Measurements from ENCODE around the gene DNASE2.

The DNASE2 gene

DNA sequence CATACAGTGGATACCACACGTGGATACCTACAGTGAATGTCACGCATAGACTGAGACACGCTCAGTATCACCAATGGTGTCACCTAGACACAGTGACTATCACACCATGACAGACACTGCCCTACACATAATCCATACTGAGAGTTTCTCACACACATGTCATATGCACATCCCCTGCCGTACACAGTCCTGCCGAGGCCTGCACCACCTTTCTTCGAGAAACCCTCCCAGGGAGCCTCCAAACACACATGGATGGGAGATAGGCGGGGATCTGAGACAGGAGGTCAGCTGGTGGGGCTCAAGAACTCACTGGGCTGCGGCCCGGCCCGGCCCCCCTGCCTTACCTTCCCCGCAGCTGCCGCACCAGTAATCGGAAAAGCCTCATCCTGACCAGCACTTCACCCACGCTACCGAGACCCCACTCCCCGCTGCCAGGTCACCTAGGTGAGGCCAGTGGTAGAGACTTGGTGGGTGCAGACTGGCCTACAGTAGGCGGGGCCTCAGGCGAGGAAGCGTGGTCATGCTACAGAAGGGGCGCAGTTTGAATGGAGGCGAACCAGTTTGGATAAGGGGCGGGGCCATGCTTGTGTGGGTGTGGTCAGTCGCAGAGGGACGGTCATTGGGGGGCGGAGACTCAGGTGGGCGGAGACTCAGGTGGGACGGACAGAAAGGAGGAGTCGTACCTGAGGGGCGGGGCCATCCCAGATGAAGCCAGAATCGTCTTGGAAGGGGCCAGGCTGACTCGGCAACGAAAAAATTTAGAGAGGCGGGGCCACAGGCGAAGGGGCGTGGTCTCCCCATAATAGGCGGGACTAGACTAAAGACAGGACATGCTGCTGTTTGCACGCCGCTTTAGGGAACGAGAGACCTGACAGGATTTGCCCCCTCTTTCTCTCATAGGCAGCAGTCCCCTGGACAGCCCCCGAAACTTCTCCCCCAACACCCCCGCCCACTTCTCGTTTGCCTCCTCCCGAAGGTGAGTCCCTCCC, 40.9 kb downstream of the DNASE2 start:
- H3K4me3 ChIP-seq (ENCODE audit: low read depth, low read length), result peak overlapping the region; percentile 12; the same call in 1 of the 2 replicates
- TF ChIP-seq, protein P1, sequence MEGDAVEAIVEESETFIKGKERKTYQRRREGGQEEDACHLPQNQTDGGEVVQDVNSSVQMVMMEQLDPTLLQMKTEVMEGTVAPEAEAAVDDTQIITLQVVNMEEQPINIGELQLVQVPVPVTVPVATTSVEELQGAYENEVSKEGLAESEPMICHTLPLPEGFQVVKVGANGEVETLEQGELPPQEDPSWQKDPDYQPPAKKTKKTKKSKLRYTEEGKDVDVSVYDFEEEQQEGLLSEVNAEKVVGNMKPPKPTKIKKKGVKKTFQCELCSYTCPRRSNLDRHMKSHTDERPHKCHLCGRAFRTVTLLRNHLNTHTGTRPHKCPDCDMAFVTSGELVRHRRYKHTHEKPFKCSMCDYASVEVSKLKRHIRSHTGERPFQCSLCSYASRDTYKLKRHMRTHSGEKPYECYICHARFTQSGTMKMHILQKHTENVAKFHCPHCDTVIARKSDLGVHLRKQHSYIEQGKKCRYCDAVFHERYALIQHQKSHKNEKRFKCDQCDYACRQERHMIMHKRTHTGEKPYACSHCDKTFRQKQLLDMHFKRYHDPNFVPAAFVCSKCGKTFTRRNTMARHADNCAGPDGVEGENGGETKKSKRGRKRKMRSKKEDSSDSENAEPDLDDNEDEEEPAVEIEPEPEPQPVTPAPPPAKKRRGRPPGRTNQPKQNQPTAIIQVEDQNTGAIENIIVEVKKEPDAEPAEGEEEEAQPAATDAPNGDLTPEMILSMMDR (IDR thresholded peaks at IDR 0.05; ENCODE audit: low read depth, low read length), result no peak

DNA sequence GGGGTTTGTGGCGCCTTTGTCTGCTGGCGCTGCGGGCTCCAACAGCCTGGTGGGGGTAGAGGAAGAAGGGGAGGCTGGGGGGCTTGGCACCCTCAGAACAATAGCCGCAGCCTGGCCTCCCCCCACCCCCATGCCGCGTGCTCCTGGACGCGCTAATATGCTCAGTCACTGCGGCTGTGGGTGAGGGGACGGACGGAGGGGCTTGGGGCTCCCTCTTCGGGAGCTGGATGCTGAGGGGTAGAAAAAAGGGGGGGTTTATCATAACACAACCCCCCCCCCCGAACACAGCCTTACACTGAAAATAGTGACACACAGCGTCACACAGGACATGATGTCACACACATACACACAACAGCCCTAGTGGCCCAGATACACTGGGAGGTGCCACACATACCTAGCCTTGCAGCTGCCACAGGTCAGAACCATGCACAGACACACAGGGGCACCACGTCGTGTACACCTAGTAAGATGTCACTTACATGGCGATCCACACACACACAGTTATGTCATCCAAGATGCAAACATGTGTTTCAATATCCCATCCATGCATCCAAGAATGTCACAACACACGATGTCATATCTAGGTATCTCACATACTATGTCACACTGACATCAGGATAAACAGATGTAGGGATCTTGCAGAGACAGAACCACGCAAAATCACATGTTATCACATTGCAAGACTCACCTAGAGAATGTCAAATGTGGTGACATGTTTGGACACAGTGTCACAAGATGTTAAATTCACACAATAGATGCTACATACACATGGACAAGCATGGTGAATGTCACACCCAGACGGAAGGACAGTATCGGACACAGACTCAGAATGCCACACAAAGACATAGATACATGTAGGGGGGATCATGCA, 42.1 kb downstream of the DNASE2 start:
- TF ChIP-seq, protein P1 (IDR thresholded peaks at IDR 0.05; ENCODE audit: low read depth, low read length), result no peak
- no peak overlapping the region for H3K4me3 ChIP-seq (ENCODE audit: low read depth, low read length)

DNA sequence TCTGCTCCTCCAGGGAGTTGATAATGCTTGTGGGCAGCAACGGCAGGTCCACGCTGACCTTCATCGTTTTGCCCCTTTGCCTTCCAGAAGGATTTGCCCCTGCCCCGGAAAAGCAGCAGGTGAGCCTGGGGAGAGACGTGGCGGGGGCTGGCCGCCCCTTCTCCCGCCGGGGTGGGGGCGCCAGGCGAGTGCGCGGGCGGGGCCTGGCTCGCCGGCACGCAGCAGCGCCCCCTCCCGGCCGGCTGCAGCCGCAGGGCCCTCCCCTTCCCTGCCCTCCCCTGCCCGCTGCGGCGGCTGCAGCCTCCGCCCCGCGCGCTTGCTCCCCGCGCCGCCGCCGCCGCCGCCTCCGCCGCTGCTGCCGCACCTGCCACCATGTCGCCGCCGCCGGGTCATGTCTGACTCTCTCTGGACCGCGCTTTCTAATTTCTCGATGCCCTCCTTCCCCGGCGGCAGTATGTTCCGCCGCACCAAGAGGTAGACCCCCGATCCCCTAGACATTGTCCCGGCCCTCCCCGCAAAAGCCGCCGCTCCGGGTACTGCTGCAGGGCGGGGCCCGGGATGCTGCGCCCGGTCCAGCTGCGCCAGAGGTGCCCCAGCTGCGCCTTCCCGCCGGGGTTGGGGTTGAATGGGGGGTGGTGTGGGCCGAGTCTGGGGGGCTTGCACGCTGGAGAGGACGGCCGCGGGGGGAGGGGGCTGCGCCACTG, 42.9 kb downstream of the DNASE2 start, which contains the start of gene MAST1:
TSS of gene MAST1 (plus strand) at position 334 of the 704 bp plus-strand sequence. CDS start at position 392, 58 bp downstream.
- H3K4me3 ChIP-seq (ENCODE audit: low read depth, low read length), result peak within 1 kb of the TSS; percentile 35
- TF ChIP-seq, protein P1 (IDR thresholded peaks at IDR 0.05; ENCODE audit: low read depth, low read length), result no peak

DNA sequence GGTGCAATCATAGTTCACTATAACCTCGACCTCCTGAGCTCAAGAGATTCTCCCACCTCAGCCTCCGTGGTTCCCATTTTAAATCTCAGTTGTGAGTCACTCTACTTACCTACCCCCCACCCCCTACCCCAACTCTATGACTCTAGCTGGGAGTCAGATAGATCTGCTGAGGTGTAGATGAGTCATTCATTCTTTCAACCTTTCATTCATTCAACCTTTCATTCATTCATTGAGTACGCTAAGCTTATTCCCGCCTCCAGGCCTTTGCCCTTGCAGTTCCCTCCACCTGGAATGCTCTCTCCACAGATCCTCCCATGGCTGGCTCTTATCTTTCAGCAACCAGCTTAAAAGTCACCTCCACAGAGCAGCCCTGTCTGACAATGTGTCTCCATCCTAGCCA, 44.0 kb downstream of the DNASE2 start:
- TF ChIP-seq, protein P1 (IDR thresholded peaks at IDR 0.05; ENCODE audit: low read depth, low read length), result no peak
- no peak overlapping the region for H3K4me3 ChIP-seq (ENCODE audit: low read depth, low read length)

DNA sequence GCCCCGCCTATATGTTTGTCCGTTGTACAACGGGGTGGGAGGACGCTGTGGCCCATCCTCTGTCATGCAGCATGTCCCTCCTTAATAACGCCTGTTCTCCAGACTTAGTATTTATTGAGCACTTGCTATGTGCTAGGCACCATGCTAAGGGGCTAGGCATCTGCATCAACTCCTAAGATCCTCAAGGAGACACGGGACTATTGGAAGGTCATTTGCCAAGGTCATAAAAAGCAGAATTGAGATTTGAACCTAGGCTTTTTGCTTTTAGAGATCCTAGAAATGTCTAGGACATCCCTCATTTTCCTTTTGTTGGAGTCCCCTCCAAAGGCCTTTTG, 44.8 kb downstream of the DNASE2 start:
- TF ChIP-seq, protein P1 (IDR thresholded peaks at IDR 0.05; ENCODE audit: low read depth, low read length), result no peak
- H3K4me3 ChIP-seq (ENCODE audit: low read depth, low read length), result no peak overlapping the region

DNA sequence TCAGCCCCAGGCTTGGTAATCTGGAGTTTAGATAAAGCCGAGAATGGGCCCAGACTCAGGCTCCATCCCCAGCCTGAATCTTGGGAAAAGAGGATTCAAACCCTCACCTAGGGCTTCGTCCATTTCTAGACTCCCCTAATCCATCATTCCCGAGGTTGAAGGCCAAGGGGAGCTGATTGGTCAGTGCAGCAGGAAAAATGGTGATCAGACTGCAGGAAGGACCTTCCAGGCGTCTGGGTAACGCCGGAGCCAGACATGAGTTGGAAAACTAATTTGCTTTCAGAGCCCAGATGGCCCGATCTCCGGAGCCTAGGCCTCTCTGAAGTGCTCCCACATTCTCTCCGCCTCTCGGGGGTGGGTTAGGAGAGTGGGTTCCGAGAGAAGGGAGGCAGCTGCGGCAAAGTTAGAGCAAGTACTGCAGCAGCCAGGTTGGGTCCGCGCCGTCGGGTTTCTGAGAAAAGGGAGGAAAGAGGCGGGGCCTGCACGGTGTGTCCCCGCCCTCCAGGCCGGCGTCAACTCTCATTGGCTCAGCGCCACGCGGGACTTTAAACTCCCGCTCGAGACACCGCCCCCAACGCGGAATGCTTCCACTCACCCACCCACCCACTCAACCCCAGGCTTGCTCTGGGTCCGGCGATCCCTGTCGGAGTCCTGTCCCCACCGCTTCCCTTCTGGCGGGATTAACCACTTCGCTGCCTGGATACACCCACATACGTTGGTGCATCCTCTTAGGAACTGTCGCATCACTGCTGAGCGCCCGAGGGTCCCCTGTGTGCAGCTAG, 46.1 kb downstream of the DNASE2 start:
- no peak overlapping the region for H3K4me3 ChIP-seq (ENCODE audit: low read depth, low read length)
- TF ChIP-seq, protein P1 (IDR thresholded peaks at IDR 0.05; ENCODE audit: low read depth, low read length), result no peak

Data from WI38 (cell line).